HG03064 (cell line): ENCODE data around the gene SOCS3.

Experiments used
- ATAC-seq: cut with Tn5 transposase; IDR thresholded peaks from one replicate; pipeline ENCODE4 v1.9.1; 2021; ENCODE audit warnings: low read depth; ENCODE audit not compliant: unreplicated experiment

Gene SOCS3

DNA sequence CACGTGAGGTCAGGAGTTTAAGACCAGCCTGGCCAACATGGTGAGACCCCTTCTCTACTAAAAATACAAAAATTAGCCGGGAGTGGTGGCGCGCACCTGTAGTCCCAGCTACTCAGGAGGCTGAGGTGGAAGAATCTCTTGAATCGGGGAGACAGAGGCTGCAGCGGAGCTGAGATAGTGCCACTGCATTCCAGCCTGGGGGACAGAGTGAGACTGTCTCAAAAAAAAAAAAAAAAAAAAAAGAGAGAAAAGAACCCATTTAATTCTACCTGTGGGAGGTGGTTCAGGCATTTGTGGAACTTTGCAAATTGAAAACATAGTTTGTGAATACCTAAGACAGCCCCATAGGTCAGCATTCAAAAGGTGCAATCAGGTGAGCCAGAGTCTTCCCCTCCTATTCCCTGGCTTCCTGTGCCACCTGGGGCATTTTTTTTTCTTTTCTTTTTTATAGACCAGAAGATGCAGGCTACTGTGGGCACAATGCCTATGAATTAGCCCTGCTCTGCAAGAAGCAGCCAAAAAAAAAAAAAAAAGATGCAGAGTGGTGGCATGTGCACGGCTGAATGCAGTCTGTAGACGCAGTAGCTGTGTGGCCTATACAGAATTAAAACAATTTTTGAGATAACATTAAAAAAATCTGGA, 9.1 kb upstream of the SOCS3 start:
- ATAC-seq = no peak

GRCh38 chr17:78368348-78368747, 8.5 kb upstream of the SOCS3 start:
- no peak for ATAC-seq

DNA sequence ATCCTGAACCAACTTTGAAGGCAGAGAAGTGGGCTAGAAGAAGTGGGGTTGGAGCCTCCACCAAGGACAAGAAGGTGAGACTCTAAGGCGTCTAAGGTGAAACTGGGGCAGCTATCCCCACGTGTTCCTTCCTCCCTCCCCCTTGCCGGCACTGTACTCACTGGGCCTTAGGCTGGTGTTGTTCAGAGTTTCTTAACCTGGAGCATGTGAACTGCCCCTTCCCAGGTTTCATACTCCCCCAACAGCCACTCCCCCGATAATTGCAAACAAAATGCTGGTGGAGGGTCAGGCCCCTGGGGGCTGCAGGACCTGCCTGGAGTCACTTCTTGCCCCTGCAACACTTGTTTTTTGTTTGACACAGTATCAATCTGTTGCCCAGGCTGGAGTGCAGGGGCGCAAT, 7.3 kb upstream of the SOCS3 start:
- no peak for ATAC-seq

DNA sequence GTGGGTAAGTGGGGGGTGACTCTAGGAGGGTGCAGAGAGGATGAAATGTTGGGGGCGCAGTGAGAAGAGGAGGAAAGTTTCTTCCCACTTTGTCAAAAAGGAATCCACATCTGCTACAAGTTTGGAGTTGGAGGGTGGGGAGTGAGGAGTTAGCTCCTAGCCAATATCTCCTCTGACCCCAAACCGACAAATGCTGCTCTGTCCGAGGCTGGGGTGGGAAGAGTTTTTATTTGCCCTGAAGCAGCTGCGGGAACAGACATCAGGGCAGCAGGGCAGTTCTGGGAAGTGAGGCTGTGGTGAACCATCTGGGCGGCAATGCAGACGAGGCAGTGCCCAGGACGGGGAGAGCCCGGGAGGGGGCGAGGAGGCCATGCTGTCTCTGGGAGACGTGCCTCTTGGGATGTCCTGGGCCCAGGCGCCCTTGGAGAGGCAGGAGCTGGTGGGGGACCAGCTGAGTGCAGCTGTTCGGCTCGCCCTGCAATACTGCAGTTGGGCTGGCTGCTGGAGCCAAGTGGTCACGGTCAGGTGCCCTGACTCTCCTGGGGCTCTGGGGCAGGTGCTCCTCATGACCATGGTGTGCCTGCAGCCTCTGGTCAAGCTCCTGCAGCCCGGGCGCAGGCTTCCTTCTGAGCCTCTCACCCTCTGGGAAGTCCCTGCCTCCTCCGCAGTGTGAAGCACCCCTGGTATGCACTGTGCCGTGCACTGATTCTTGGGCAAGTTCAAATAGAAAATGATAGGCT, 6.4 kb upstream of the SOCS3 start:
- ATAC-seq = no peak

DNA sequence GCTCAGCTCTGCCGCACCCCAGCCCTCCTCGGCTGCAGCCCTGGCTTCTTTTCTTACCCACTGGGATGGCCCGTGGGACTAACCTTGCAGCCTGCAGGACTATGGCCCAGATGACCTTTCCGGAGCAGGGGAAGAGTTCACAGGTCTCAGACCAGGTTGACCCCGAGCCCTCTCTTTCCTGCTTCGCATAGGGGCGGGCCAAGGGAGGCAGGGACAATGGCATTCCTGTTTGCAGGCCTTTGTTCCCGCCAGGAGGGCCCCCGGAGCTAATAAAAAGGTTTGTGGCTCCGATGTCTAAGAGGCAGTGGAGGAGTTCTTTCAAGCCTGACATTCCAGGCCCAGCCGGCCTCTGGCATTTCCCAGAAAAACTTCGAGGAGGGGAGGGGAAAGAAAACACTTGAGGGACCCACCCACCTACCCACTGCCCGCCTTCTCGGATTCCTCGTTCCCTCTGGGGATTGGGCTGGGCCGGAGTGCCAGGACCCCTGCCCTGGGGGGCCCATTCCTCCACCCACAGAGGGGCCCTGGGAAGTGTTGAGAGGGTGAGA, 5.8 kb upstream of the SOCS3 start:
- ATAC-seq = no peak

- ATAC-seq = no peak
Measured at GRCh38 chr17:78364436-78365281, 4.8 kb upstream of the SOCS3 start.

- no peak for ATAC-seq
Measured at GRCh38 chr17:78362671-78363070, 2.8 kb upstream of the SOCS3 start.

GRCh38 chr17:78362232-78362631, 2.4 kb upstream of the SOCS3 start:
- ATAC-seq = no peak

DNA sequence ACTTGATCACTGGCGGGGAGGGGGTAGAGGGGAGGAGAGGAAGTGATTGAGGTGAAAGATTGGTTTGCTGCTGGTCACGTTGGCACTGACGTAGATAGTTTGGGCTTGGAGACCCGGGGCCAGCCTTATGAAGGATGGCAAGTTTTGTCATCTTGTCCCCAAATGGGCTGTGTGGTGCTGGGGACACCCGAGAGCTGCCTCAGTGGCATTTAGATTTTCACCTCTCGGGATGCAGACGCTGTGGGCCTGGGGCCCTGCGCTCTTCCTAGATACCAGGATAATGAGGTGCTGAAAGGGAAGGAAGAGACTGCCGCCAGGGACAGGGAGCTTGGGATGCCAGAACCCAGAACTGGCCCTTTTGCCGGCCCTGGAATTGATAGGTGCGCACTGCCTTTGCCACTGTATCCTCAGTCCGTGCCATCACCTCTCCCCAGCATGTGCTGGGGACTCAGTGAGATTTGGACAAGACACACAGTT, 1.4 kb upstream of the SOCS3 start:
- ATAC-seq = no peak

DNA sequence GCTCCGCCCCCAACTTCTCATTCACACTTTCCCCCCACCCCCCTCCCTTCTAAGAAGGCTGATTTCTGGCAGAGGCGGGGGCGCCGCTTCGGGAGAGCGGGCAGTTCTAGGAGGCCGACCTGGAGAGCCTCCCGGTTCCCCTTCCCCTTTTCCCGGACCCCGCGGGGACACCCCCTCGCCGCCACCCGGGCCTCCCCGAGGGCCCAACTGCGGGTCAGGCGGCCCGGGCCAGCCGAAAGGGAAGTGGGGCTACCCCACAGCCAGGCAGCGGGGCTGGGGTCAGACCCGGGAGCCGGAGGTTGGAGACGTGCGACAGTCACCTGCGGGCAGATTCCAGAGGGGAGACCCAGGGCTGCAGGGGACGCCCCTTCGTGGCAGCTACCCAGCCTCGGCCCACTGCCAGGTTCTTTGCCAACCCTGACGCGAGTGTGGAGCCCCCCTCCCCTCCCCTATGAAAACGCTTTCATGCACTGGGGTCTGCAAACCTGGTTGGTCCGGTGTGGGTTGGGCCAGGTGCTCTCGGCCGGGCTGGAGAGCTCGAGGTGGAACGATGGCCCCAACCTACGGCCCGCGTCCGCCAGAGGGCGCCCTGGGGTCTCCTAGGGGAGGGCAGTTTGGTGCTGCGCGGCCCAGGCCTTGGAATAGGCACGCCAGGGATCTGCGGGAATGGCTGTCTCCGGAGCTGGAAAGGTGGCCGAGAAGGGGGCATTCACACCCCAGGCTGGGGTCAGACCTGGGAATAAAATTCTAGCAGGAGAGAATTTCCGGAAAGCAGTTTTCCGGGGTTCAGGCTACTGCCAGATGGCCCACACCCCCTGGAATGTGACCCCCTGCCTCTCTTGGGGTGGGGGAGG, 721 bp upstream of the SOCS3 start:
- peak; percentile 18 for ATAC-seq

GRCh38 chr17:78359321-78359996, 418 bp downstream of the SOCS3 start:
- no peak for ATAC-seq

GRCh38 chr17:78358538-78359320, 1.1 kb downstream of the SOCS3 start:
- no peak for ATAC-seq

GRCh38 chr17:78357672-78358537, 2.0 kb downstream of the SOCS3 start:
- ATAC-seq = no peak

DNA sequence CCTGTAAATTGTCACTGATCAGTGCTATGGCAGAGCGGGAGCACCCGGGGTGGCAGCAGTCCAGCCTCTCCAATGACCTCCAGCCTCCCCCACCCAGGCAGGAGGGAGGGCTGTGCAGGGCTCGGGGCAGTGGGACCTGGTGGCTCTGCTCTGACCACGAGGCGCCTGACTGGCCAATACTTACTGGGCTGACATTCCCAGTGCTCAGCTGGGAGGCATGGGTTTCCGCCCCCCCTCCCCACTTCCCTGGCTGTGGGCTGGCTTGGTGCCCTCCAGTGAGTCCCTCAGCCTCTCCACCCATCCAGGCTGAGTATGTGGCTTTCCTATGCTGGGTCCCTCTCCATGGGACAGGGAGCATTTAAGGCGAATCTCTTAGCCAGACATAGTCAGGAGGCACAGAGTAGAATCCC, 2.7 kb downstream of the SOCS3 start:
- no peak for ATAC-seq

GRCh38 chr17:78356101-78356713, 3.7 kb downstream of the SOCS3 start:
- ATAC-seq = peak; percentile 62

- ATAC-seq = no peak
Measured at GRCh38 chr17:78355701-78356100, 4.2 kb downstream of the SOCS3 start.

DNA sequence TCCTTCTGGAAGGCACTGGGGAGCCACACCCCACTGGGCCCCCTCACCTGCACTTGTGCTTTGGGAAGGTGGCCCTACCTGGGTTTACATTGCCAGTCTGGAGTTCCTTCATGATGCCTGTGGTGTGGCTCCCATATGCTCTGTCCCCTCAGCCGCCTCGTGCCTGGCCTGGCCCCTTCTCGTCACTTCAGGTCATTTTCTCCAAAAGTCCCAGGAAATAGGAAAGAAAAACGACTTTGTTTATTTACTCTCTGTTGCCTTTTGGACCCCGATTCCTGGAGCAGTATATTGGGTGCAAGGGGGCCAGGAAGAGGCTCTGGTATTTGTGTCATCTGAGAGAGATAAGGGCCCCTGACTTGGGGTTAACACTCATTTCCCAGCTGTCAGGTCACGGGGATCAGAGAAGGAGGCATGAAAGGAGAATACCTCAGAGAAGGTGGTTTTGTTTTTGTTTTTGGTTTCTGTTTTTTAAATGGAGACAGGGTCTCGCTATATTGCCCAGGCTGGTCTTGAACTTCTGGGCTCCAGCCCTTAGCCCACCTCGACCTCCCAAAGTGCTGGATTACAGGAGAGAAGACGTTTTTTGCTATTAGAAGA, 4.7 kb downstream of the SOCS3 start:
- no peak for ATAC-seq
